Medulla oblongata (tissue), 1 donor: ENCODE measurements around the gene RAD51D.
"Not testable (repeated sequence)": the region's sequence is repeated elsewhere in the genome, so short reads cannot be mapped to it uniquely, and the experiment has no call there.

Source experiments
- DNase-seq: peaks from one replicate; pipeline ENCODE4 v3.0.0-alpha.2; 2015; ENCODE audit errors: extremely low spot score

The RAD51D gene

DNA sequence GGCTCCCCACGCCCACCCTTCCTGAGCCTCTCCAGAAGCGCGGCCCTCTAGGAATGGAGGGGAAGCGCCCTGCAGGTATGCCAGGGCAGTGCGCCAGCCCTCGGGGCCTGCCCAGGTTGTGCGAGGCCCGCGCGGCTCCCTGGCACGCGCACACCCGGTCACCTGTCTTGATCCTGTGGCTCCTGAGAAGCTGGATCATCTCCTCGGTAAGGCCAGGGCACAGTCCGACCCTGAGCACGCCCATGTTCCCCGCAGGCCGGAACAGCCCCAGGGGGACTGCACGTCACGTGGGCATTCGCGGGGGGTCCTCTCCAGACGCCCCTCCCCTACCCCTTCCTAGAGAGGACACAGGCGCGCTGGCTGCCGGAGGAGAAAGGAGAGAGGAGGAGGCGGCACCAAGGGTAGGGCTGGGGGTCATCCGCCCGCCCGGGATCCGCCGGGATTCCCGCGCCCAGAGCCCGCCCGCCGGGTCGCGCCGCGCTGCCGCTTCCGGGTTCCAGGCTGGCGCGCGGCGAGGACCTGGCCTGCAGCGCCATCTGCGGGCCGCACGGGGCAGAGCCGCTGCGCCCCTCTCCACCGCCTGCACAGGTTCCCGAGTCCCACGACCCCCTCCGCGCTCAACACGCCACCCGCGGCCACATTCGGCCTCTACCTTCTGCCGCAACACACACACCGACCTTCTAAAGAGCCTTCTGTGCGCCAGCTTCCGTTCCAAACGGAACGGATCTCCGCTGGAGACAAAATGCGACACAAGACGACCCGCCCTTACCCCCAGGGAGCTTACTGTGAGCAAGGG lies at the start of gene RAD51D:
TSS of gene RAD51D (minus strand) at position 491 of the 796 bp plus-strand sequence. CDS start at position 244, 247 bp downstream.
- DNase-seq: peak; percentile 70

DNA sequence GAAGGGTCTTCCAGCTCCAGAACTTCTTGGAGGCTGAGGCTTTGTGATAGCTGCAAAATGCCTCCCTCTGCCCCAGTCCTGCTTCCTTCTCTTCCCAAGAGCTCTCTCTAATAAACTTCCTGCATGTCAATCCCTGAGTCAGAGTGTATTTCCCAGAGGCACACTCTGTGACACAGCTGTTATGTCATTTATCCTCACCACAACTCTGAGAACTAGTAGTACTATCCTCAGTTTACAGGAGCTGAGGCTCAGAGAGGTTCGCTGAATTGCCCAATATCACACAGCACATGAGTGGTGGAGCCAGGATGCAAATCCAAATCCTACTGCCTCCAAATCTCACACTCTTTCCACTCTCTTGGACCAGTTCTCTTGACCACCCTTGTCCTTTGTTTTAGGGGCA lies 48.0 kb upstream of the RAD51D start:
- DNase-seq: no peak

DNA sequence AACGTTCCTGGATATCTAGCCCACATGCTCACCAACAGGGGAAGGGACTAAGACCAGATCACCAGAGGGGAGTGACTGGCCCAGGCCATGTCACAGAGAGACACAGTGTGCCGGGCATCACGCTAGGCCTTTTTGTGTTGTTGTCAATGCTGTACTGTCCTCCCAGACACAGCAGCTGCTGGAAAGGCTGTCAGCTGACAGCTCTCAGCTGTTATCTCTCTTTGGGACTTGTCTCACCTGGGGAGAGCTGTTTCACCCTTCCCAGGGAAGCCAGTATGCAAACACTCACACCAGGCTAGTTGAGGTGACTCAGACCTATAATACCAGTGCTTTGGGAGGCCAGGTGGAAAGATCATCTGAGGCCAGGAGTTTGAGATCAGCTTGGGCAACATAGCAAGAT lies 47.4 kb upstream of the RAD51D start:
- DNase-seq: no peak

DNA sequence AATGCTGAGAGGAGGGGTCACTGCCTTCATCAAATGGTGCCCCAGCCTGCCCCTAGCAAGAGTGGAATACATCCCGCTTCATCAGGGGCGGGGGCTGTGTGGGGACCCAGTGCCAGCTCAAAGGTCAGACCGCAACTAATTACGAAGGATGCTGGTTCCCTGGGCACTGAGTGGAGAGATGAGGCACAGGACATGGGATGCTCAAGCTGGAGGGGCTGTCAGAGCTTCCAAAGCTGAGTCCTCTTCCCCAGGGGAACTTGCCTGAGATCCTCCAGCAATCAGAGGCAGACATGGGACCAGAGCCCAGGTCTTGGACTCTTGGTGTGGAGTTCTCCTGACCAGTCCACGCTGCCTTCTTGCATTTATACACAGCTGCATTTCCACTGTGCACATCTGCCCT lies 46.9 kb upstream of the RAD51D start:
- no peak for DNase-seq

DNA sequence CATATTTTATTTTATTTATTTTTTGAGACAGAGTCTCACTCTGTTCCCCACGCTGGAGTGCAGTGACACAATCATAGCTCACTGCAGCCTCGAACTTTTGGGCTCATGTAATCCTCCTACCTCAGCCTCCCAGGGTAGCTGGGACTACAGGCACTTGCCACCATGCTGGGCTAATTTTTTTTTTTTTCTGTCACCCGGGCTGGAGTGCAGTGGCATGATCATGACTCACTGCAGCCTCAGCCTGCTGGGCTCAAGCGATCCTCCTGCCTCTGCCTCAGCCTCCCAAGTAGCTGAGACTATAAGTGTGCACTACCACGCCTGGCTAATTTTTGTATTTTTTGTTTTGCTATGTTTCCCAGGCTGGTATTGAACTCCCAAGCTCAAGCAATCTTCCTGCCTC lies 45.1 kb upstream of the RAD51D start:
- no peak for DNase-seq

DNA sequence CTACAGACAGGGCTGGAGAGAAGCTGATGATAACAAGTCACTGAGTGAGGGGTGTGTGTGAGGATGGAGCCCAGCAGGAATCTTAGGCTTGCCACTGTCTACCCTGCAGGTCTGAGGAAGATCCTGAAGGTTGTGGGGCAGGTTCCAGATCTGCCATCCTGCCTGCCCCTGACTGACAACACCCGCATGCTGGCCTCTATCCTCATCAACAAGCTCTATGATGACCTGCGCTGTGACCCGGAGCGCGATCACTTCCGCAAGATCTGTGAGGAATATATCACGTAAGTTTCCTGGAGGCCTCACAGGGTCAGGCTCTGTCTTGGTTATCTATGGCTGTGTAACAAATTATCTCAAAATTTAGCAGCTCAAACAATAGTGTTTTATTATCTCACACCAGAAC lies 44.2 kb upstream of the RAD51D start:
- no peak for DNase-seq

DNA sequence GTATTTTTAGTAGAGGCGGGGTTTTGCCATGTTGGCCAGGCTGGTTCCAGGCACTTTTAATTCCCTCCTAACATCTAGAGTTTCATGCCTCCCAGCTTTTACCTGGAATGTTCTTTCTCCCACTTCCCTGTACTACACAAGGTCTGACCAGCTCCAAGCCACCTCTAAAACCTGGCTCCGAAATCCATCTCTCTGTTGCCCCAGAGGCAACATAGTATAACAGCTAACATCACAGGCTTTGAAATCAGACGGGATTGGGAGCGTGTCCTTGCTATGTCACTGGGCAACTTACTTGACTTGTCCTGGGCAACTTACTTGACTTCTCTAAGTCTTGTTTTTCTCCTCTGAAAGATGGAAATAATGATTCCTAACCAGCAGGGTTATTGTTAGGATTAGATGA lies 43.1 kb upstream of the RAD51D start:
- DNase-seq: no peak

DNA sequence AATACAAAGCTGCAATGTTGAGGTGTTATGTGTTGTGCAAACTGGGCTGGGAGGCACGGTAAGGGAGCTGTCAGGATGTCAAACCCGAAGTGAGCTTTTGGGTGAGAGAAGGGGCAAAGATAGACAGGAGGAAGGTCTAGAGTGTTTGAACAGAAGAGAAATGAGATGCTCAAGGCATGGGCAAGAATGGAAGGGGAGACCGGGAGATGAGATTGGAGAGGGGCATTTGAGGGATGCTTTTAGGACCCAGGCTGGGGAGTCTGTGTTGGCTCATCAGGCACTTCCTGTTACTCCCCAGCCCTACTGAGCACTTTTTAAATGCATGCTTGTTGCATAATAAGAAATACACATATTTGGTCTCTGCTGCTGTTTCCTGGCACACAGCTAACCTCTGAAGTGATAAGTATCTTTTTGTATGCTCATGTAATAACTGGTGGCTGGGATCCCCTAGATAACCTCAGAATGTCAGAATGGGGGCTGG lies 41.7 kb upstream of the RAD51D start:
- no peak for DNase-seq

DNA sequence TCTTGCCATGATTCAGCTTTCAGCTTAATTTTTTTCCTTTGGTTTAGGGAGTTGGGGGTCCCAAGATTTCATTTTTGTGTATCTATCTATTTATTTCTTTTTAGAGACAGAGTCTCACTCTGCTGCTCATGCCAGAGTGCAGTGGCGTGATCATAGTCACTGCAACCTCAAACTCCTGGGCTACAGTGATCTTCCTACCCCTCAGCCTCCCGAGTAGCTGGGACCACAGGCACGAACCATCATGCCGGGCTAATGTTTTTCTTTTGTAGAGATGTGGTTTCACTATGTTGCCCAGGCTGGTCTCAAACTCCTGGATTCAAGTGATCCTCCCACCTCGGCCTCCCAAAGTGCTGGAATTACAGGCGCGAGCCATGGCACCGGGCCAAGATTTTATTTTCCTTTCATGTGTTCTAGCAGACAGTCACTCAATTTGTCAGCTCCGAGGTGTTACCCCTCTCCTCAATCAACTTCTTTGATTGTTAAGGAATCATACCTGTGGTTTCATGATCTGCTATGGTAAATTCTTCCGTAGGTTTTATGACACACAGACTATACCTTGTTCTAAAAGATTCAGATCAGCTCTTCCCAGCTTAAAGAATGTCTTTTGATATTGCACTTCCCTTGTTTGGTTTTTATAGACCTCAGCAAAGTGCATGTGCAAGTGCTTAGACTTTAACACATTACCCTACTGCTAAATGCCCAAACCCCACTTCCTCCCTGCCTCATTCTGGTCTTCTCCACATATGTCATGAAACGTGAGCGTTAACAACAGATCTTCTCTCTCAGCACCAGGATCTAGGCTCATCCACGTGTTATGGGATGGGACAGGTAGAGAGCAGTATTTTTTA lies 40.9 kb upstream of the RAD51D start:
- no peak for DNase-seq

DNA sequence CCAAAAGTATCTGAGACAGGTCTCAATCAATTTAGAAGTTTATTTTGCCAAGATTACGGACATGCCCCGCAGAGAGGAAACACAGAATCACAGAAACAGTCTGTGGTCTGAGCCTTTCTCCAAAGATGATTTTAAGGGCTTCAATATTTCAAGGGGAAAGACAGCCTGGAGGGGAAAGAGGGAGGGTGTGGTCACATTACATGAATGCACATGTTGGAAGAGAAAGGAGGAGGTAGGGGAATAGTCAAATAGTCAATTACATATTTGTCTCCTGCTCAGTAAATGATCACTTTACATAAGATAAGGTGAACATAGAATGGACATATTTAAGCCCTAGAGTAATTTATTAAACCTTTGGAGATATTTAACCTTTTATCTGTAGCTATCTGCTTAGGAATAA lies 40.3 kb upstream of the RAD51D start:
- no peak for DNase-seq

DNA sequence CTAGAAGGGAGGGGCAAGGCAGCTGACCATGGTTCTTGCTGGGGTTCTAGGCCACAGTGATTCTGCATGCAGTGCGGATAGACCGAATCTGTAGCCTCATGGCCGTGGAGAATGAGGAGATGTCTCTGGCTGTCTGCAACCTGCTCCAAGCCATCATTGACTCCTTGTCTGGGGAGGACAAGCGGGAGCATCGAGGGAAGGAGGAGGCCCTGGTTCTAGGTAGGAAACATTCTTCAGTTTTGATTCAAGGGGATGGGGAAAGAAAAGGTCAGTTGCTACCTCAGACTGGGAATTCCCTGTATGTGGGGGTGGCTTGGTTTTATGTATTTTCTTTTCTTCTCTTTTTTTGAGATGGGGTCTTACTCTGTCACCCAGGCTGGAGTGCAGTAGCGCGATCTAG lies 35.6 kb upstream of the RAD51D start:
- no peak for DNase-seq

DNA sequence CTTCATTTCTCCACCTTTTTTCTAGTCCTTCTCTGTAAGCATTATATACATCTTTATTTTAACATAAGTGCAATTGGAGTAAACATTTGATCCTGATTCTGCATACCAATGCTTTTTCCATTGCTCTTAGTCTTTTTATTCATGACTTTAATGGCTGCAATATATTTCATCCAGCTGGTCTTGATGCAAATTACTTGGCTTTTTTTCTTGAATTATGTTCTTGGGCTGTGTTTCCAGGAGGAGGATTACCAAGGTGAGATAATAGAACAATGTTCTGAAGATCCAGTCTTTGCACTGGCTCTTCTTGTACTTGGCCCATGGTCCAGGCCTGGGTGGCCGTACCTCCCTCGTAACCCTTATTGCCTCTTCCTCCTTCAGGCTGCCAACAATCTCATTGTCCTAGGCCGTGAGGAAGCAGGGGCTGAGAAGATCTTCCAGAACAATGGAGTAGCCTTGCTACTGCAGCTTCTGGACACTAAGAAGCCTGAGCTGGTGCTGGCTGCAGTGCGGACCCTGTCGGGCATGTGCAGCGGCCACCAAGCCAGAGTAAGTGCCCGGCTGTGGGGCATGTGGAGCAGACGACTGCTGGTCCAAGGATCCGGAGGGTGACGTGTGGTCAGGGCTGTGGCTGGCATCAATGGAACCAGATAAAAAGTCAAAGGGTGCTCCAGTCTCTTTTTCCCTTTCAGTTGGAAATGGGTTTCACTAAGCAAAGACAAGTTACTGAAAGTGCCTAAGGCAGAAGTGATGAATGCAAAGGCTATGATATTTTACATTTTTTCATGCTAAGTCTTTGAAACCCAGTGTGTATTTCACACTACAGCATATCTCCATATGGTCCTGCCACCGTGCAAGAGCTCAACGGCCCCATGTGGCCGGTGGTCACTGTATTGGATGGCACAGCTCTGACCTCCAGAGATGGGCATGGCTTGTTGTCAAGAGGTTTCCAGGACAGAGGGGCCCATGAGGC lies 34.8 kb upstream of the RAD51D start:
- no peak for DNase-seq

DNA sequence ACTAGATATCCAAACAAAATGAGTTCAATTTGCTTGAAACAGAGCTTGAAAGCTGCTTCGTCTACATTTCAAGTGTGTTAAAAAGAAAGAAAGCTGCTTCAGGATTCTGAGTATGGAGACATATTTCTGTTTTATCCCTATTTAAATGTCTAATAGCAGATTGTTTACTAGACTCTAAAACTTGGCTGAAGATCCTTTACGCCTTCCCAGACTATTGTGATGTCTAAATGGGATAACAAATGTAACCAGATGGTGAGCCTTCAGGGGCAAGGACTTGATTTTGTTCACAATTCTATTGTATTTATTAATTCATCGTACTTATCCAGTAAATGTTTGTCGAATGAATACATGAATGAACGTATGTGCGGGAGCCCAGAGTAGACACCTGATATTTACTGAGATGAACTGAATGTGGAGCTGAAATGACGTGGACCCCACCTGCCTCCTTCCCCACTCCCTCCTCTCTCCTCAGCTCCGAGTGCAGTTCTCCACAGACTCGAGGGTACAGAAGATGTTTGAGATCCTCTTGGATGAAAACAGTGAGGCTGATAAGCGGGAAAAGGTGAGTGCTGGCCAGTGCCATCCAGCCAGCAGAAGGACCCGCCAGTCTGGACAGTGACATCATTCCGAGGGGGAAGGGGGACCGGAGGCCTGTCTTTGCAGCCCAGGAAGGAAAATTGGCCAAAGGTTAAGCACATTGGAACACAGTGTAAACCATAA lies 32.9 kb upstream of the RAD51D start:
- no peak for DNase-seq

DNA sequence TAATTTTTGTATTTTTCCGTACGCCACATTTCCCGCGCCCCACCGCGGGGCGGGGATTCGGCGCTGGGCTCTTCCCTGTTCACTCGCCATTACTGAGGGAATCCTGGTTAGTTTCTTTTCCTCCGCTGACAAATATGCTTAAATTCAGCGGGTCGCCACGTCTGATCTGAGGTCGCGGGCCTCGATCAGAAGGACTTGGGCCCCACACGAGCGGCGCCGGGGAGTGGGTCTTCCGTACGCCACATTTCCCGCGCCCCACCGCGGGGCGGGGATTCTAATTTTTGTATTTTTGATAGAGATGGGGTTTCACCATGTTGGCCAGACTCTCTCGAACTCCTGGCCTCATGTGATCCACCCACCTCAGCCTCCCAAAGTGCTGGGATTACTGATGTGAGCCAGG lies 31.4 kb upstream of the RAD51D start:
- not testable (repeated sequence) for DNase-seq

DNA sequence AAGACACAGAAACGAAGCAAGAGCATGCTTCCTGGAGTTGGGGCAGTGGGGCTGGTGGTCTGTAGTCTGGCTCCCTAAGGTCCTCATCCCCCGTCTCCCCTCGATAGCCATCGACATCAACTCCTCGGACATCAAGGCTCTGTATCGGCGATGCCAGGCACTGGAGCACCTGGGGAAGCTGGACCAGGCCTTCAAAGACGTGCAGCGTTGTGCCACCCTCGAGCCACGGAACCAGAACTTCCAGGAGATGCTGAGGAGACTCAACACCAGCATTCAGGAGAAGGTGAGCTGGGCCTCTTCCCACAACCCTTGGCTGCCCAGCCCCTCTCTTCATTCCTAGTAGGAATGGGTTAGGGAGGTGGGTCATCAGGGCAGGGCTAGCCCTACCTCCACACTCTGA lies 30.3 kb upstream of the RAD51D start:
- no peak for DNase-seq

DNA sequence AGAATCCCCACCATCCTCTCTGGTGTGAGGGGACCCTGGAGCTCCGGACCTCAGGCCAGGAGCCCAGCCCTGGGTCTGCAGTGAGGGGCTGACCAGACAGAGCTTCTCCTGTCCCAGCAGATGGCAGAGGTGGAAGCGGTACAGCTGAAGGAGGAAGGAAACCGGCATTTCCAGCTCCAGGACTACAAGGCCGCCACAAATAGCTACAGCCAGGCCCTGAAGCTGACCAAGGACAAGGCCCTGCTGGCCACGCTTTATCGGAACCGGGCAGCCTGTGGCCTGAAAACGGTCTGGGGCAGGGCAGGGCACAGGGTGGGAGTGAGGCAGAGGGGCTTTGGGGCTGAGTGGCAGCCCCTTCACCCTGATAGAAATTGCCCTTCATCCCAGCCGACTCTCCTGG lies 28.5 kb upstream of the RAD51D start:
- DNase-seq: no peak

DNA sequence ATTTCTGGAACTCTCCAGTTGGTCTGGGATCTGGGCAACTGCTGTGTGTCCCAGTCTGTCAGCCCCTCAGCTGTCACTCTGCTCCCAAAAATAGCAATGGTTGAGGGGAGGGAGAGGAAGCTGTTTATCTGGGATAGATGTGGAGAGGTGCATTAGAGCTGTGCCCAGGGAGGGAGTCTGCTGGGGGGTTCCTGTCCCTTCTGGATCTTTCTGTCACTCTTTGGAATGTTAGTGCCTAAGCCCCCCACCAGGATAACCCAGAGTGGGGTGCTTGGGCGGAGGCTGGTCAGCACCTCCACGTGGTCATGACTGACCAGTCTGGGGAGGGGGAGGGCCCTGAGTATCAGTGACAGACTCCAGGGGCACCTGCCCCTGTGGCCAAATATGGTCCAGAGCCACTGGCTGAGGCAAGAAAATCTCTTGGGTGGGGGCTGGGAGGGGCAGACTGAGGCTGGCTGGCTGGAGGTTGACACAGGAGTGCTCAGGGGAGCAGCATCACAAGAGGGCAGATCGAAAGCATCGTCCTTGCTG lies 27.8 kb upstream of the RAD51D start, which contains the start of gene UNC45B:
TSS of gene UNC45B (plus strand) at position 443 of the 531 bp plus-strand sequence. CDS start 447 bp downstream, outside the sequence.
- DNase-seq: no peak

DNA sequence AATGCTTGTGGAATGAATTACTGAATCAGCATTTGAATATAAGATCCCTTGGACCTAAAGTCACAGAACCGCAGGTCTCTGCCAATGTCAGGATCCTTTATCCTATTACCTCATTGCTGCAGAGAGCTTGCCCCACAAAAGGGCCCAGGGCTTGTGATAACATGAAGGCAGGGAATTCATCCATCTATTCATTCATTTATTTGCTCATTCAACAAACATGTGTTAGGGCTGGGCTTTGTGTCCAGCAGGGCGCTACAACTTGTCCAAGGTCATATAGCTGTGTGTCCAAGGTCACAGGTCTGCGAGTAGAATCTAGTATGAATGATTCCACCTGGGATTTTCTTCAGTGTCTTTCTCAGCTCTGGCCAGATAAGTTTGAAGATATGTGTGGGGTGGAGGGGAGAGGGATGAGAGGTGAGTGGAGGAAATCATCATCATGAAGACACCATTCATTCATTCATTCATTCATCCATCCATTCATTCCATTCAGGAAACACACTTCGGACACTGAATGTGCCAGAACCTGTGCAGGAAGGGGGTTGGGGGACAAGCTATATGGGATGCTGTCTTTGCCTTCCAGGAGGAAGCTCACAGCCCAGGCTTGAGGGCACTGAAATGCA lies 26.7 kb upstream of the RAD51D start:
- no peak for DNase-seq

DNA sequence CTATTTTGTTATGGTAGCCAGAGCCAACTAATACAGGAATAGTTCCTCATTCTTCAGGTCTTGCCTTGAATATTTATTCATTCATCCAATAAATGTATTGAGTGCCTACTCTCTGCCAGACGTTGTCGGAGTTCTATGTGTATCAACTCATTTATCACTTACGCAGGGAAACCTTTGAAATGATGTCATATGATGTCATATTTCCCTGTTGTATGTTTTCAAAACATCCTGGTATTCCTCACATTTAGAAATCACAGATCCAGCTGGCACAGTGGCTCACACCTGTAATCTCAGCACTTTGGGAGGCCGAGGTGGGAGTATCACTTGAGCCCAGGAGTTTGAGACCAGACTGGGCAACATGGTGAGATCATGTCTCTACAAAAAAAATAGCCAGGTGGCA lies 25.2 kb upstream of the RAD51D start:
- no peak for DNase-seq

DNA sequence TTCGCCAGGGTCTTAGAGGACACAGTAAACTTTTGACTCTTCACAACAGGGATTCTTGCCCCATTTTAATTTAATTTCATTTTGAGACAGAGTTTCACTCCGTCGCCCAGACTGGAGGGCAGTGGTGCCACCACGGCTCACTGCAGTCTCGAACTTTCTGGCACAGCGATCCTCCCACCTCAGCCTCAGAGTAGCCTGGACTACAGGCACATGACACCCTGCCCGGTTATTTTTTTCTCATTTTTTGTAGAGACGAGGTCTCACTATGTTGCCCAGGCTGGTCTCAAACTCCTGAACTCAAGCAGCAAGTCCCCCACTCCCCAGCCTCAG lies 22.8 kb upstream of the RAD51D start:
- DNase-seq: no peak
